ENCODE measurements around the gene SNRNP200. TPM values are rescaled to one million over a fixed set of nuclear protein-coding genes. Genes with fewer than 3 reads are reported as not detected.

SNRNP200 gene
- polyA plus RNA-seq, 2 of the 4 experiments (the other 2 are of a cell fraction): 118 to 202 TPM

- TF ChIP-seq HMGXB4 (CRISPR knock-in tag; IDR thresholded peaks at IDR 0.05; ENCODE audit: borderline replicate concordance) (no peak), SMC3 (IDR thresholded peaks at IDR 0.05) (no peak), KDM1A (IDR thresholded peaks at IDR 0.05; ENCODE audit: low read depth) (no peak), FOXS1 (CRISPR knock-in tag; IDR thresholded peaks at IDR 0.05) (no peak), CBX2 (IDR thresholded peaks at IDR 0.05; ENCODE audit: borderline replicate concordance, low read depth) (no peak)
Measured at GRCh38 chr2:96354492-96354891, 49.1 kb upstream of the SNRNP200 start (continued).

GRCh38 chr2:96353606-96354101, 48.3 kb upstream of the SNRNP200 start:
- no peak overlapping the region for H3K4me2 ChIP-seq

GRCh38 chr2:96353032-96353561, 47.8 kb upstream of the SNRNP200 start:
- Histone ChIP-seq H3K9me3 (no peaks in the 10 kb centered on the region), H3K4me2 (no peak overlapping the region), H3K4me1 (no peaks in the 10 kb centered on the region), H3K27ac (no peak overlapping the region), H3K4me3 (no peak overlapping the region)
- ATAC-seq (no peak), FAIRE-seq (no peak), DNase-seq (ENCODE audit: low read depth in 1 of 2, low spot score in 1 of 2) (no peak)
- ChIA-PET POLR2A (no interaction called here), CTCF (interaction anchor here (0.5 to 0.6 kb wide), 2 partner anchors 79 to 189 kb away, joined by 3 to 4 read pairs; no protein-coding TSS in a partner anchor)
- no peak for TF ChIP-seq HOXB13 (CRISPR knock-in tag; IDR thresholded peaks at IDR 0.05; ENCODE audit: low read depth)
- no peak for TF ChIP-seq CHD4 (IDR thresholded peaks at IDR 0.05; ENCODE audit: borderline replicate concordance)
- no peak for TF ChIP-seq POLR2AphosphoS2 (conservative IDR thresholded peaks at IDR 0.05; ENCODE audit: low read length)
- TF ChIP-seq NR3C1 (IDR thresholded peaks at IDR 0.05): no peak
- no peak for TF ChIP-seq FOXS1 (CRISPR knock-in tag; IDR thresholded peaks at IDR 0.05)
- no peak for TF ChIP-seq GATA3 (IDR thresholded peaks at IDR 0.05; ENCODE audit: borderline replicate concordance)
- no peak for TF ChIP-seq PBX3 (IDR thresholded peaks at IDR 0.05)
- no peak for TF ChIP-seq RAD21 (conservative IDR thresholded peaks at IDR 0.05 in 1 of 2, IDR thresholded peaks at IDR 0.05 in 1 of 2)
- no peak for TF ChIP-seq BCL3 (IDR thresholded peaks at IDR 0.05)
- no peak for TF ChIP-seq CBX8 (IDR thresholded peaks at IDR 0.05)
- no peak for TF ChIP-seq FOSB (CRISPR knock-in tag; IDR thresholded peaks at IDR 0.05)
- no peak for TF ChIP-seq ZNF302 (CRISPR knock-in tag; IDR thresholded peaks at IDR 0.05)
- 95% methylated on average over 9 of the region's 9 CpGs for WGBS (ENCODE audit: missing lambda C conversion rate)

More at GRCh38 chr2:96353606-96354101, 48.3 kb upstream of the SNRNP200 start:
- ChIA-PET CTCF (interaction anchor here (0.6 to 1.1 kb wide), 2 partner anchors 8 to 80 kb away, joined by 3 to 4 read pairs; no protein-coding TSS in a partner anchor), POLR2A (no interaction called here)
- no peak for DNase-seq (ENCODE audit: low read depth in 1 of 2, low spot score in 1 of 2)
- H3K4me1 ChIP-seq: no peaks in the 10 kb centered on the region
- no peak for FAIRE-seq
- H3K27ac ChIP-seq: no peak overlapping the region
- WGBS (ENCODE audit: missing lambda C conversion rate): 92% methylated on average over 4 of the region's 4 CpGs
- no peak overlapping the region for H3K4me3 ChIP-seq
- no peak for ATAC-seq
- TF ChIP-seq MAZ (IDR thresholded peaks at IDR 0.05; ENCODE audit: borderline replicate concordance, low read depth, low read length) (no peak), E2F6 (IDR thresholded peaks at IDR 0.05; ENCODE audit: borderline replicate concordance, low read depth) (no peak), ZFP36 (IDR thresholded peaks at IDR 0.05; ENCODE audit: borderline replicate concordance, partially characterized antibody) (no peak), HOXB5 (CRISPR knock-in tag; IDR thresholded peaks at IDR 0.05) (no peak), RCOR1 (IDR thresholded peaks at IDR 0.05; ENCODE audit: low read depth, low read length) (no peak), CBX8 (IDR thresholded peaks at IDR 0.05) (no peak), MYC (IDR thresholded peaks at IDR 0.05; ENCODE audit: borderline replicate concordance, low read length) (no peak)
- no peaks in the 10 kb centered on the region for H3K9me3 ChIP-seq

Measured in A549 (cell line).